Activated T-cell treated with anti-CD3 and anti-CD28 coated beads for 1 hour (primary cell): ENCODE measurements around the gene SPEN.
A peak's percentile ranks its signal among the peaks of the same experiment; 100 is the strongest.
"Not testable (repeated sequence)": the region's sequence is repeated elsewhere in the genome, so short reads cannot be mapped to it uniquely, and the experiment has no call there.

Experiments
- DNase-seq: peaks from one replicate; pipeline ENCODE4 v3.0.0-alpha.2; 2020; ENCODE audit warnings: low read depth

Gene SPEN, protein sequence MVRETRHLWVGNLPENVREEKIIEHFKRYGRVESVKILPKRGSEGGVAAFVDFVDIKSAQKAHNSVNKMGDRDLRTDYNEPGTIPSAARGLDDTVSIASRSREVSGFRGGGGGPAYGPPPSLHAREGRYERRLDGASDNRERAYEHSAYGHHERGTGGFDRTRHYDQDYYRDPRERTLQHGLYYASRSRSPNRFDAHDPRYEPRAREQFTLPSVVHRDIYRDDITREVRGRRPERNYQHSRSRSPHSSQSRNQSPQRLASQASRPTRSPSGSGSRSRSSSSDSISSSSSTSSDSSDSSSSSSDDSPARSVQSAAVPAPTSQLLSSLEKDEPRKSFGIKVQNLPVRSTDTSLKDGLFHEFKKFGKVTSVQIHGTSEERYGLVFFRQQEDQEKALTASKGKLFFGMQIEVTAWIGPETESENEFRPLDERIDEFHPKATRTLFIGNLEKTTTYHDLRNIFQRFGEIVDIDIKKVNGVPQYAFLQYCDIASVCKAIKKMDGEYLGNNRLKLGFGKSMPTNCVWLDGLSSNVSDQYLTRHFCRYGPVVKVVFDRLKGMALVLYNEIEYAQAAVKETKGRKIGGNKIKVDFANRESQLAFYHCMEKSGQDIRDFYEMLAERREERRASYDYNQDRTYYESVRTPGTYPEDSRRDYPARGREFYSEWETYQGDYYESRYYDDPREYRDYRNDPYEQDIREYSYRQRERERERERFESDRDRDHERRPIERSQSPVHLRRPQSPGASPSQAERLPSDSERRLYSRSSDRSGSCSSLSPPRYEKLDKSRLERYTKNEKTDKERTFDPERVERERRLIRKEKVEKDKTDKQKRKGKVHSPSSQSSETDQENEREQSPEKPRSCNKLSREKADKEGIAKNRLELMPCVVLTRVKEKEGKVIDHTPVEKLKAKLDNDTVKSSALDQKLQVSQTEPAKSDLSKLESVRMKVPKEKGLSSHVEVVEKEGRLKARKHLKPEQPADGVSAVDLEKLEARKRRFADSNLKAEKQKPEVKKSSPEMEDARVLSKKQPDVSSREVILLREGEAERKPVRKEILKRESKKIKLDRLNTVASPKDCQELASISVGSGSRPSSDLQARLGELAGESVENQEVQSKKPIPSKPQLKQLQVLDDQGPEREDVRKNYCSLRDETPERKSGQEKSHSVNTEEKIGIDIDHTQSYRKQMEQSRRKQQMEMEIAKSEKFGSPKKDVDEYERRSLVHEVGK (N-terminal part only)

DNA sequence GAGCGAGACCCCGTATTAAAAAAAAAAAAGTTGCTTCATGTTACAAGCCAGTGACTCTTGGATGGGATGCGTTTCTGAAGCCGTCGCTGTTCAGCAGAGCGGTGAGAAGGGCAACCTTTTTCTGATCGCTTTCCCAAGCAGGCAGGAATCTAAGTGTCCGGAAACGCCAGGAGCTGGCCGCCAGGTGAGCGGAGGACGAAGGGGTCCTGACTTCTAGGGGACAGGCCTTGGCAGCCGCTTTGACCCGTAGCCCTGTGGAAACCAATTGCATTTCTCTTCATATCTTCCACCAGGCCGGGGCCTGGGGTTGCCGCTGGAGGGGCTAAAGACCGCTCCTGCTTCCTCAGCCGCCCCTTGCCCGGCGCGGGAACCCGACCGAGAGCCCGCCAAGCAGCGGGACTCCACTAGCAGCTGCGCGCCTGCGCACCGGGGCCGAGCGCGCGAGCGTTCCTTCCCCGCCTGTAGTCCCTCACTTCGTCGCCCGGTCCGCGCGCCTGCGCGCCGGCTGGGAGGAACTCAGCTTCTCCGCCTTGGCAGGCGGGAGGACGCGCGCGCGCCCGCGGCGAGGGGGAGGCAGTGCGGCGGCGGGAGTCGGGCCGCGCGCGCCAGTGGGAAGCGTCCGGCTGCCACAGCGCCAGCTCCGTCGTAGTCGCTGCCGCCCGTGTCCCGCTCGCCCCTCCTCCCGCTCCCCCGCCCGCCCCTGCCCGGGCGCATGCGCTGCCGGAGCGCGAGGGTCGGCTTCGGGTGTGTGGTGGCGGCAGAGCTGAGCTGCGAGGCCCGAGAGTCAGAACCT lies at the start of gene SPEN:
SPEN (plus strand) TSS at position 608 of the 793 bp plus-strand sequence. CDS start 361 bp downstream, outside the sequence.
- DNase-seq: peak; percentile 98

DNA sequence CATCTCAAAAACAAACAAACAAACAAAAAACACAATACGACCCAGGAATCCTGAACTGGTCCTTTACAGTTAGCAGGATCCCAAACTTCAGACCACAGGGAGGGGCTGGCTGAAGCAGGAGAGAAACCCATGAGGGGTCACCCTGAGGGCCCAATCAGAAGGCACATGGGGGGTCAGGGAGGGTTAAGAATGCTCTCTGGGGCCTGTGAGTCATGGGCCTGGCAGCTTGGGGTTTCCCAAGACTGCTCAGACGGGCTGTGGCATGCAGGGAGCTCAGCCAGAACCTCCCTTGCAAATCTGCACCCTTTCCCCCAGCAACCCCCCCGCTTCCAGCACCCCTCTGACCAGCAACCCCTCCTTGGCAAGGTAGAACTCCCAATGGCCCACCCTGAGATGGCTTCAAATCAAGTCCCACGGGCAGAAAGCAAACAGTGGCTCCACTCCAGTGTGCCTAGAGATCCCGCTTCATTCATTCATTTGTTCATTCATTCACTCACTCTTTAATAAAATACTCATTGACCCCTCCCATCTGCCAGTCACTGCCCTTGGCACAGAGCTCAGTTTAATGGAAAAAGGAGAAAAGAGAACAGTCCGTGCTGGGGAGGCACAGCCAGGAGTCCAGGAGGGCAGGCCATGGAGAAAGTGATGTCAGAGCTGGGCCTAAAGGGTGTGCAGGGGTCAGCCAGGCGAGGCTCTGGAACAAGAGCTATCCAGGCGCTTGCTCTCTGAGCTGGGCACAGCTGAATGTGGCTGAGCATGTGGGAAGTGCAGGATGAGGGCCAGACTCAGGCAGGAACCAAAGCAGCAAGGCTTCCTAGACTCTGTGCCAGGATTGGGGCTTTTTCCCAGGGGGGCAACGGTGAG lies 48.3 kb upstream of the SPEN start:
- DNase-seq: no peak

DNA sequence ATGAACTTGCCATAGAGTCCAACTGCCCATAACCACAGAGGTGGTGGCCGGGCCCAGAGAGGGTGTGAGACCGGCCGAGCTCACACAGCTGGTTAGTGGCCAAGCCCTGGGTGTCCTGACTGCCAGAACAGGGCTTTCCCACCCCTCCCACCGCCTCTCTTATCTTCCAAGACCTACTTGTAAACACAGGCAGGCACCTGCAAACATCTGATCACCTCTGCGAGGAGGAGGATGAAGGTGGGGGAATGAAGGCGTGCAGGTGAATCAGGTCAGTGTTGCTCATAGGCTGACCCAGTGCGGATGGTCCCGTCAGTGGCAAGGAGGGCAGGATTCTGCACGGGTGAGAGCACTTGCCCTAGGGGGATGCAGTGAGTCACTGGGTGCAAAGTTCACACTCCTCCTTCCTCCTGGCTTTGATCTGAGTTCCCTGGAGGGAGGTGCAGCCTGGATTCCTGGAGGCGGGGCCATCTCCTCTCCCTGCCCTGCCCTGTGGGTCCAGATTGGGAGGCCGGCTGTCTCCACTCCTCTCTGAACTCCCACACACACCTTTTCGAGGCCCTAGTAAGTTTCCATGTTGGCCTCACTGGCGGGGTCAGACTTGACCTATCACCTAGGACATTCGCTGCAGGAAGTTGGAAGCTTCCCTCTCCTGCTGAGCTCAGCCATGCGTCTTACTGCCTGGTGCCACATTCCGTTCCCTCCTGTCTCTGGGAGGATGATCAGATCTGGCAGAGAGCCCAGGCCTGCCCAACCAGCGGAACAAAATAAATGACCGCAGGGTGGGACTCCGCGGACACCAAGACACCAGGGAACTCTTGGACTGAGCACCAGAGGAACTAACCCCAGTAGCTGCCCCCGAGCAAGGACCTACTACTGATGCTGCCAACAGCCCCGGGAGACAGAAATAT lies 47.3 kb upstream of the SPEN start:
- no peak for DNase-seq

DNA sequence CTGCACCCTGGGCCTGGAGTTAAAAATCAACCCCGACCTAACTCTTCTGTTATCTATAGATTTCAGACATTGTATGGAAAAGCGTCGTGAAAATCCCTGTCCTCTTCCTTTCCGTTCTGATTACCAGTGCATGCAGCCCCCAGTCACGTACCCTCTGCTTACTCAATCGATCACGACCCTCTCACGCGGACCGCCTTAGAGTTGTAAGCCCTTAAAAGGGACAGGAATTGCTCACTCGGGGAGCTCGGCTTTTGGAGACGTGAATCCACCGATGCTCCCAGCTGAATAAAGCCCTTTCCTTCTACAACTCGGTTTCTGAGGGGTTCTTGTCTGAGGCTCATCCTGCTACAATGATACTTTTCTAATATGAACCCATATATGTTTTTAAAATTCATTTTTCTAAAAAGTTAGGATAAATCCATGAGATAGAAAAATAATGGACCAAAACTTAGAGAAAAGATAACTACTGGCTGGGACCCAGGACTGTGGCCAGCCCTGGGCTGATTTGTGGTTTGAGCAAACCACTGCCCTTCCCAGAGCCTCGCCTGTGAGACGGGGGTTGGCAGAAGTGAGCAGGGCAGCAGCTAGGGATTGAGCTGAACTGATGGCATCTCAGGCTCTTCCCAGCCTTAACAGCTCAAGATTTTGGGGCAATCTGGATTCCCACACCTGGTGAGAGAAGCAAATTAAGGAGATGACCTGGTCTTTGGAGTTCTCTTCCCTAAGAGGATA lies 45.1 kb upstream of the SPEN start:
- DNase-seq: no peak

DNA sequence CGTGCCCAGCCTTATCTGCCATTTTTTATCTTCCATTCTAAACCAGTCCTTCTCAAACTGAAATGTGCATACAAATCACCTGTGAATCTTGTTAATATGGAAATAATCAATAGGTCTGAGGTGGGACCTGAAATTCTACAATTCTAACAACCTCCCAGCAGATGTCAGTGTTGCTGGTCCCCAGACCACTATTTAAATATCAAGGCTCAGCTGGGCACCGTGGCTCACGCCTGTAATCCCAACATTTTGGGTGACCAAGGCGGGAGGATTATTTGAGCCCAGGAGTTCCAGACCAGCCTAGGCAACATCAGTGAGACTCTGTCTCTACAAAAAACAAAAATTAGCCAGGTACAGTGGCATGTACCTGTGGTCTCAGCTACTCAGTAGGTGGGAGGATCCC lies 44.1 kb upstream of the SPEN start:
- DNase-seq: no peak

DNA sequence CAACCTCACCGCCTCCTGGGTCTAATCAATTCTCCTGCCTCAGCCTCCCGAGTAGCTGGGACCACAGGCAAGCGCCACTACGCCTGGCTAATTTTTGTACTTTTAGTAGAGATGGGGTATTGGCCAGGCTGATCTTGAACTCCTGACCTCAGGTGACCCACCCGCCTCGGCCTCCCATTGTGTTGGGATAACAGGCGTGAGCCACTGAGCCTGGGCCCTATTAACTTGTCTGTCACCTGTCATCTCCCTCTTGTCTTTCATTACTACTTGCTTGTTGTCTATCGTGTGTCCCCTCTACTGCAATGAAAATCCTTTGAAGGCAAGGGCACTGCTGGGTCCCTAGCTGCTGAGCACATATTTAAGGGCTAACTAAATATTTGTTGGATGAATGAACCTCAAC lies 43.4 kb upstream of the SPEN start:
- no peak for DNase-seq

DNA sequence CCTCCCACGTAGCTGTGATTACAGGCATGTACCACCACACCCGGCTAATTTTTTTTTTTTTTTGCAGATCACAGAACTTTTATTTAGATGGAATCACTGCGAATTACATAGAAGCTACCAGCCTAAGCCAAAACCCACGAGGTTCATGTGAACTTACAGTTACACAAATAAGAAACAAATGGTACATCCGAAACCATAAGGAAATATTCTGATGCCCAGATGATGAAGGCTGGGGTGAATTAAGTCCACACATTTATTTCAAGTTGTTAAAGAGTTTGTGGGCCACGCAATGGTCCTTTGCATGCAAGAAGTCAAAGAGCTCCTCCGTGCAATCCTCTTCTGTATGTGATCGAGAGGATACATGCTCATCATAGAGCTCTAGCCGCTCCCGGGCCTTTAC lies 40.4 kb upstream of the SPEN start:
- DNase-seq: no peak

DNA sequence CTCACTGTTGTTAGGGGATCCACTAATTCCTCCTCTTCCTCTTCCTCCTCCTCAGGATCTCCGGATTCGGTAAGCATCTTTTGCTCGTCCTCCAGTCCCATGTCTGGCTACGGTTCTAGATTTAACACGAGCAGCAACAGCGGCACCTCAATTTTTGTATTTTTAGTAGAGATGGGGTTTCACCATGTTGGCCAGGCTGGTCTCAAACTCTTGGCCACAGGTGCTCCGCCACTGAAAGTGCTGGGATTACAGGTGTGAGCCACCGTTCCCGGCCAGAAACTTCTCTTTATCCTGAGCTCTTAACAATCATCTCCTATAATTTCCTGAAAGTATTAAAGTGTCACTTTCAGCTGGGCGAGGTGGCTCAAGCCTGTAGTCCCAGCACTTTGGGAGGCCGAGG lies 40.0 kb upstream of the SPEN start, which contains the start of gene UQCRHL:
UQCRHL (minus strand) TSS at position 101 of the 400 bp plus-strand sequence; CDS start at position 101, 0 bp downstream.
- DNase-seq: not testable (repeated sequence)

DNA sequence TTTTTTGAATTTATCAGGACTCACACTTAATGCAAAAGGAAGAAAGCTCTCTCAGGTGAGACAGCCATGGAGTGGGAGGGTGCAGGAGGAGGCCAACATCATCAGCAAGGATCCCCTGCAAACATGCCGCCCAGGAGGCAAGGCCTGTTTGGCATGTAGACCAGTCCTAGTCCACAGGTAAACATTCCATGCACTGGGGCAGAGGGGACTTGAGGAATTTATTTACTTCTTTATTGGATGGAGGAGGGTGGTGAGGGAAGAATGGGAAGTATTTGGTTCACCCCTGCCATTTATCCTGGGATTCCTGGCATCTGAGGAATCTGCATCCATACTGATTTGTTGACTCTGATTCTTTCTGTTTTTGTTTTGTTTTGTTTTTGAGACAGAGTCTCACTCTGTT lies 38.6 kb upstream of the SPEN start:
- no peak for DNase-seq

DNA sequence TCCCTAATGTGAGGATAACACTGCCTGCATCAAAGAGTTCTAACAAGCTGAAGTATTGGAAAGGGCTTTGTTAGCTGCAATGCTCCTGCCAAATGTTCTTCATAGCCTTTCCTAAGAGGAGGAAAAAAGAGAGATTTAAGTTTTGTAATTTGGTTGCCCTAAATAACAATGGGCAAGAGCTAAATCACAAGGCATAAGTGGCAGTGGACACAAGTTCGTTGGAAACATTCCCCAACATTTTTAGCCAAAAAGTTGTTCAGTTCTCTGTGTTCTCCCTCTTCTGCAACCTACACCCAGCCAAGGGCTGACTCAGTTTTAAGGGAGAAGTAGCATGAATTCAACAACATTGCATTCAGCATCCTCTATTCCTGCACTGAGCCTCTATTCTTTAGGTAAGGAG lies 37.4 kb upstream of the SPEN start:
- DNase-seq: no peak

DNA sequence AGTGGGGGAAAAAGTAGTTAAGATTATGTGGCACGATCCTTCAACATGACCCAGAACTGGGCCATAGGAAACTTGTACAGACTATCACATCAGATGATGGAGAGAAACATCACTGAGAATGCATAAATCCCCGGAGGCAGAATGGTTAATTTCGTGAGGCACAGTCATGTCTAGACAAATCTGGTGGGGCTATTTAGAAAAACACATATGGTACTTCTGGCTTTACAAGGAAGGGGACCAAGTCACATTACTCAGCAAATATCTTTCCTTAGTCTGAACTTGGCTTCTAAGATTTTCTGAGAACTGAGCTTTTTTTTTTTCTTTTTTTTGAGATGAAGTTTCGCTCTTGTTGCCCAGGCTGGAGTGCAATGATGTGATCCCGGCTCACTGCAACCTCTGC lies 30.8 kb upstream of the SPEN start:
- DNase-seq: no peak

DNA sequence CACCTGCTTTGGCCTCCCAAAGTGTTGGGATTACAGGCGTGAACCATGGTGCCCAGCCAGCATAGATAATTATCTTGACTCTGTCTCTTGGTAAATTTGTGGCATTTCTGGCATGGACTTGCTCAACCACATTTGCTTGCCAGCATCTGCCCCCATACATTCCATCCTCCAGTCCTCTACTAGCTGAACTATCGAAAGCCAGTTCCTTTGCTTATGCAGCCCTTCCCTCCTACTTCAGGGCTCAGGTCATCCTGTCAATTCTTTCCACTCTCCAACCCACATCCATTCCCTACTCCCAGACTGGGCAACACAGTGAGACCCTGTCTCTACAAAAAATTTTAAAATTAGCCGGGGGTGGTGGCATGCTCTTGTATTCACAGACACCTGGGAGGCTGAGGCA lies 27.0 kb upstream of the SPEN start:
- DNase-seq: no peak

DNA sequence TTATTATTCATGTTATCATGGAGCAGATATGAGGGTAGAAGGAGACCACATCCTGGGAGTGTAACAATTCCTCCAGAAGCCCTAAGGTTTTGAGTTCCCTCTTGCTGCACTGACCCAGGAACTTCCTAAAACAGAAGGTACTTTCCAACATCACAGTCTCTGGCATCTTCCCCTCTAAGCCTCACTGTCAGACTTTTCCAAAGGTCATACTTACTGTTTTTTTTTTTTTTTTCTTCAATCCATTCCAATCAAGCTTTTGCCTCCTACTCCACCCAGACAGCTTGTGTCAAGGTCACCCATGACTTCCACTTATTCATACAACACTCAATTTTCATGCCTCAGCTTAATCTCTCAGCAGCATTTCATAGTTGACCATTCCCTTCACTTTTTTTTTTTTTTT lies 21.7 kb upstream of the SPEN start:
- DNase-seq: no peak

DNA sequence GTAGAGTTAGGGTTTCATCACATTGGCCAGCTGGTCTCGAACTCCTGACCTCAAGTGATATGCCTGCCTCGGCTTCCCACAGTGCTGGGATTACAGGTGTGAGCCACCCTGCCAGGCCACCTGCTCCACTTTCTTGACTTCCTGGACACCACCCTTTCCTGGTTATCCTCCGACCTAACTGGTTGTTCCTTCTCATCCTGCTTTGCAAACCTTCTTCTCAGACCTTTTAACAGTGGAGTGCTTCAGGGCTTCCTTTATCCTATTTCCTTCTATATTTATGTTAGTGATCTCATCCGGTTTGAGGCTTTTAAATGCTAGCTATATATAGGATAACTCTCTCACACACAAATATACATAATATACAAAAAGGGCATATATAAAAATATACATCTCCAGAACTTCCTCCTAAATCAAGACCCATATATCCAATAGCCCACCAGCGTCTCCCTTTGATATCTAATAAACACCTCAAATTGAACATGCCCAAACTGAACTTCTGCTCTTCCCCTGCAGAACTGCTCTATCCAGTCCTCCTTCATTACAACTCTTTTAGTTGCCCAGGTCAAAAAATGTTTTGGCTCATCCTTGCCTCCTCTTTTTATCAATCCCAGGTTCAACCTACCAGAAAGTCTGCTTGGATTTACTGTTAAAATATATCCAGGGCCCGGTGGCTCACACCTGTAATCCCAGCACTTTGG lies 20.5 kb upstream of the SPEN start:
- no peak for DNase-seq

DNA sequence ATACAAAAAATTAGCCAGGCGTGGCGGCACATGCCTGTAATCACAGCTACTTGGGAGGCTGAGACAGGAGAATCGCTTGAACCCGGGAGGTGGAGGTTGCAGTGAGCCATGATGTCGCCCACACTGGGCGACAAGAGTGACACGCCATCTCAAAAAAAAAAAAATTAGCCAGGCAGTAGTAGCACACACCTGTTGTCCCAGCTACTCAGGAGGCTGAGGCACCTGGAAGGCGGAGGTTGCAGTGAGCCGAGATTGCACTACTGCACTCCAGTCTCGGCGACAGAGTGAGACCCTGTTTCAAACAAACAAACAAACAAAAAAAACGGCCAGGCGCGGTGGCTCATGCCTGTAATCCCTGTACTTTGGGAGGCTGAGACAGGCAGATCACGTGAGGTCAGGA lies 19.9 kb upstream of the SPEN start:
- DNase-seq: not testable (repeated sequence)

DNA sequence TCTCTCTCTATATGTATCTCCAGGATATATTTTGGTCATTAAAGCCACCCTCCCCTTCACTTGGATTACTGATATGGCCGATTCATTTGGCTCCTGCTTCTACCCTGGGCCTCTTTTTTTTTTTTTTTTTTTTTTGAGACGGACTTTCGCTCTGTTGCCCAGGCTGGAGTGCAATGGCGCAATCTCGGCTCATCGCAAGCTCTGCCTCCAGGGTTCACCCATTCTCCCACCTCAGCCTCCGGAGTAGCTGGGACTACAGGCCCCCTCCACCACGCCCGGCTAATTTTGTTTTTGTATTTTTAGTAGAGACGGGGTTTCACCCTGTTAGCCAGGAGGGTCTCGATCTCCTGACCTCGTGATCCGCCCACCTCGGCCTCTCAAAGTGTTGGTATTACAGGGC lies 18.6 kb upstream of the SPEN start:
- not testable (repeated sequence) for DNase-seq

DNA sequence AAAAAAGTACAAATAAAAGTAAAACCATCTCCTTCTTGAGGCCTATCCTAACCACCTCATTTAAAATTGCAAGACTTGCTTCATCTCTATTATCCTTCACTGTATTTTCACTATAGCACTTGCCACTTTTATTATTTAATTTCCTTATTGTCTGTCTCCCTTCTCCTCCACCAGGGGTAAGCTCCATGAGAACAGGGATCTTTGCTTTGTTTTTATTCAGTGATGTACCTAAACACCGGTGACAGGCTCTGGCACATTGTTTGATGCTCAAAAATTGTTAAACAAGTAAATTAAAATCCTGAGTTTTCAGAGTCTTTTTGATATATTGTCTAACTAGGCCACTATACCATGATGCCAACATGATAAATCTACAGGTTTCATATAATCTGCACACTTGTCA lies 17.2 kb upstream of the SPEN start:
- DNase-seq: no peak

DNA sequence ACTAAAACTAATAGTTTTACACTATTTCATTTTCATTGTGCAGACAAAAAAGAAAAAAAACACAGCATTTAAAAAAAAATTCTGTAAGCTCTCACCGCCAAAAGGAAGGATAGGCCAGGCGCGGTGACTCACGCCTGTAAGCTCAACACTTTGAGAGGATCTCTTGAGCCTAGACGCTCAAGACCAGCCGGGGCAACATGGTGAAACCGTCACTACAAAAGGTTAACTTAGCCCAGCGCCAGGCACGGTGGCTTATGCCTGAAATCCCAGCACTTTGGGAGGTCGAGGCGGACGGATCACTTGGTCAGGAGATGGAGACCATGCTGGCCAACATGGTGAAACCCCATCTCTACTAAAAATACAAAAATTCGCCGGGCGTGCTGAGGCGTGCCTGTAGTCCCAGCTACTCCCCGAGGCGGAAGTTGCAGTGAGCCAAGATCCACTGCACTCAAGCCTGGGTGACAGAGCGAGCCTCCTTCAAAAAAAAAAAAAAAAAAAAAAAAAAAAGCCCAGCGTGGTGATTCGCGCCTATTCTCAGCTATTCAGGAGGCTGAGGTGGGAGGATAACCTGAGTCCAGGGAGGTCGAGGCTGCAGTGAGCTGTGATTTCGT lies 14.3 kb upstream of the SPEN start:
- peak; percentile 25 for DNase-seq
